Activated CD8-positive, alpha-beta memory T cell treated with anti-CD3 and anti-CD28 coated beads for 48 hours (primary cell): ENCODE measurements around the gene GDF7.

Source experiments
- DNase-seq, 3 experiments: peaks; one replicate each; pipeline ENCODE4 v3.0.0-alpha.2; 2020; ENCODE audit warnings: low read depth in 2 of 3, low spot score in 2 of 3

Gene GDF7

DNA sequence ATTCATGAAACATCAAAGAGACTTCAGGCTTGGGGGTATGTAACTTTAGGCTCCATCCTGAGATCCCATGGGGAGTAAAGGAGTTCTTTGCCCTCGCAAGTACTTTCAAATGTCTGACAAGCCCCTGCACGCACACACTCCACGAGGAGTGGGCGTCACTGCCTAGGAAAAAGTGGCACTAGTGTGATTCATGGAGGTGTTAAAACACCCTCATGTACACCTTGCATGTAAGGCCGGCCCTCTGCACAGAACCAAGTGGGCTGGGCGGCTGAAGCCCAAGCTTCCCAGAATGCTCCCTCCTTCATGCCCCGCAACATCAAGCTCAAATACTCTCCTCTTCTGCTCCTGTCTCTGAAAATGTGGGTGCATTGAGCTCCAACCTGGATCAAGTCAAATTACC lies 23.9 kb upstream of the GDF7 start:
- DNase-seq: no peak

DNA sequence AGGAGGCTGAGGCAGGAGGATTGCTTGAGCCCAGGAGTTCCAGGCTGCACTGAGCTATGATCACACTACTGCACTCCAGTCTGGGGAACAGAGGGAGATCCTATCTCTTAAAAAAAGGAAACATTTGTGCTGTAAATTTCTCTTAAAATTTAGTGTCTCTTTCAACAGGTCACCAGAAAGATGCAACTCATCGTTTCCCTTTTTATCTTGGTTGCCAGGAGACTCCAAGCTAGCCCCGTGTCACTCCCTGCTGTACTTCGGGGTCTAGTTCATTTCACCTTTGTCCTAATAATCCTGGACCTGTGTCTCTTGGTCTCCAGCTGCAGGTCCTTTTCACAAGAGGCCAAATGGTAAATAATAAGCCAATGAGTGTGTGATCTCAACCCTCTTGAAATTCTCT lies 23.1 kb upstream of the GDF7 start:
- DNase-seq: no peak

DNA sequence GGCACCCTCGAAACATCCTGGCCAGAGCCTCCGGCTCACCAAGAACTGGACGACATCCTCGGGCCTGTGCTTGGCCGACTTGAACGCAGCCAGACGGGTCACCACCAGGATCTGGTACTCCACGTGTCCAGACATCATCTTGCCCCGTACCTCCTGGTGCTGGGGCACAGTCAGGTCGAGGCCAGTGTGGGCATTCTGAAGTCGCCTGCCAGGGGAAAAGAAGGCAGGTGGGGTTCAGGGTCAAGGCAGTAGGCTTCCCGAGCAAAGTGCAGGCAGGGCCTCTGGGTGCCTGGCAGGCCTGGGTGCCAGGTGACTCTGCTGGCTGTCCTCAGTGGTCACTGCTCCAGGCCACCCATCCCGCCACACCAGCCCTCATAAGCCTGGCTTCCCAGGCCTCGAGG lies 21.6 kb upstream of the GDF7 start:
- DNase-seq: no peak

DNA sequence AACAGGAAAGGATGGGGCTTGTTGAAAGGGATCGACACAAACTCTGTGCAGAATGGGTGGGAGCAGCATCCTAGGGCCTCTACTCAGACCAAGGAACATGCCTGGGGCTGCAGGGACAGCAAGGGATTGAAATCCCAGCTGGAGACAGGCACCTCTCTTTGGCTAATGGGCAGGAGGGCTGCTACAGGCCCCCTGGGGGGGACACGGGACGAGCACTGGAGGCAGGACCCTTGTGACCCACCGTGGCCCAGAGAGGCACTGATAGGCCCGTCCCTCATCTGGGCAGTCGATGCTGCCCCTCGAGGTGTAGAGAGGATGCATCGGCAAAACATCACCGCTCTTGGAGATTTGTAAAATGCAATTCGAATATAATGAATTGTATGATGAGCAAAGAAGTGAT lies 21.2 kb upstream of the GDF7 start:
- no peak for DNase-seq

DNA sequence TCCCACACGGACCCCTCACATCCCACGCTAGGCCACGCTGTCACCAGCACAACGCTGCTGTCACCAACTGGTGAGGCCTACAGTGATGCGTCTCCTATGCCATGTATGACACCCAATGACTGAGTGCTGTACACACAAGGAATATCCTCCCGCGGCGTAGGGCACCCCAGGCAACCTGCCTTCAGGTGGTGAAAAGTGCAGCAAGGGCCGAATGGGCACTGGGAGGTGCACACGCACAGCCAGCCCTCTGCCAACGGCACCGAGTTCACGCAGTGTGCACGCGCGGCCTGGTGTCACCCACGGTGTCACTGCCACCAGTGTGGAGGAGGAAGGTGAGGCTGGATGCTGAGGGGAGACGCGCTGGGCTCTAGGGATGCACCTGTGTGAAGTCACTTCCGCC lies 20.5 kb upstream of the GDF7 start:
- no peak for DNase-seq

DNA sequence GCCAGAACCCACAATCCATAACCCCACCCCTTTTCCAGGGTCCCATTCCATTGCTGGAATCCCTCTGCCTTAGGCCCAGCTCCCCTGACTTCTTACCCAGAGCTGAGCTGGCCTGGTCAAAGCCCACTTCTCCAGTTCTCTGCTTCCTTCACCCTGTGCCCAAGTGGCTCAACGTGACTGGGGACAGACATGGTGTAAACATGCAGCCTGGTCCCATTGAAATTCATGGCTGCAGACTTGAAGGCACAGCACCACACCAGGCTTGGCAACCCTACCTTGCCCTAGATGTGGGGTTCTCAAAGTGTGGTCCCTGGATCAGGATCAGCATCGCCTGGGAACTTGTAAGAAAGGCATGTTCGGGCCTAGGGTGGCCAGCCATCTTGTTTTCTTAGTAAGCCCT lies 19.7 kb upstream of the GDF7 start:
- DNase-seq: no peak

DNA sequence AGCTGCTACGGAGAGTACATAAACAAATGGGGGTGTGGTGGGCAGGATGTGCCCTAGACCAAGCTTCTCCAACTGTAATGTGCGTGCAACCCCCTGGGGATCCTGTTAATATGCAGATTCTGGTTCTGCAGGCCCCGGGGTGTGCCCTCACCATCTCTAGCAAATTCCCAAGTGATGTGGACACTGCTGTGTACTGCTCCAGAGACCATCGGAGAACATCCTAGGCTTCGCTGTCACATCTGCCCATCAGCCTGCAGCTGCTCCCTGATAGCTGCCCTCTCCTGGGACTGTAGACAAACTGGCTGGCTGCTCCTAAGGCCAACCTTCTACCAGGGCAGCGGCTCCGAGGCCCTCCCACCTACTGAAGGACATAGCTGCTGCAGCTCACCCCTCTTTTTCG lies 19.2 kb upstream of the GDF7 start:
- no peak for DNase-seq

DNA sequence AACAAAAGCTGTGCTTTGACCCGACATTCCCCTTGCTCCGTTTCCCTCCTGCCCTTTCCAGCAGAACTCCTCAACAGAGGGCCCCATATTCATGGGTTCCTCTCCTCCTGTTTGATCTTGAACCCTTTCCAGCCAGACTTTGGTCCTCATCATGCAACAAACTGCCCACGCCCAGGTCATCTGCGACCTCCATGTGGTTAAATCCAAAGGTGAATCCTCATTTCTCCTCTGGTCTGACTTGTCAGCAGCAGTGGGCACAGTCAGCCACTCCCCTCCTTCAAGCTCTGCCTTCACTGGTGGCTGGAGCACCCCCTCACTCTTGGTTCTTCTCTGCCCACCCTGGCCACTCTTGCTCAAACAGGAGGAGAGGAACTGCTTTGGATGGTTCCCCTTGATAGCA lies 18.7 kb upstream of the GDF7 start:
- DNase-seq: no peak

DNA sequence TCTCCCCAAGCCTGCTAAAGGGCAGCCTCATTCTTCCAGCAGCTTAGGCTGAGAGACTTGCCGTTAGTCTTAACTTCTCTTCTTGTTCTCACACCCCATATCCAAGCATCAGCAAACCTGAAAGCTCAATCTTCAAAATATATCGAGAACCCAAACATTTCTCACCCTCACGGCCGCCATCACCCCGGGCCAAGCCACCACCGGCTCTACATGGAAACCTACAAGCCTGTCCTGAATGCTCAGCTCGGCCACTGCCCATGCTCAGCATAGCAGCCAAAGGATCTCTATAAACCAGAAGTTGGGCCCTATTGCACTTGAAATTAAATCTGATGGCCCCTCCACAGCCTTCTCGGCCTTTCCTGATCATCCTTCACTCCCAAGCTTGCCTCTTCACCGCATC lies 18.1 kb upstream of the GDF7 start:
- no peak for DNase-seq

DNA sequence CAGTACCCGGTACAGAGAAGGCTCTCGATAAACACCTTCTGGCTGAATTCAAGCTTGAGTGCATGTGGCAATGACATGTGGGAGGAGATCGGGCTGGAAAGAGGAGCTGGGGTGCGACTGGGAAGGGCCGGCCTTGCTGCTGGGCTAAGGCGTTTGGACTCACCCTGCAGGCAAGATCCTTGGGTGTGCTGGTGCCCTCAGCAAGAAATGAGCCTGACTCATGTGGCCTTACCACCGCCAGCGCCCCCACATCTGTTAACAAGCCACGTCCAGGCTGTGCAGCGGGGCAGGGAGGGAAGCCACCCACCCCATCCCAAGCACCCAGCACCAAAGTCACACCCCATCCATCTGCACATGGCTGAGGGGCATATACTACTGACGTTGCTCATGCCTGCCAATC lies 17.4 kb upstream of the GDF7 start:
- no peak for DNase-seq

DNA sequence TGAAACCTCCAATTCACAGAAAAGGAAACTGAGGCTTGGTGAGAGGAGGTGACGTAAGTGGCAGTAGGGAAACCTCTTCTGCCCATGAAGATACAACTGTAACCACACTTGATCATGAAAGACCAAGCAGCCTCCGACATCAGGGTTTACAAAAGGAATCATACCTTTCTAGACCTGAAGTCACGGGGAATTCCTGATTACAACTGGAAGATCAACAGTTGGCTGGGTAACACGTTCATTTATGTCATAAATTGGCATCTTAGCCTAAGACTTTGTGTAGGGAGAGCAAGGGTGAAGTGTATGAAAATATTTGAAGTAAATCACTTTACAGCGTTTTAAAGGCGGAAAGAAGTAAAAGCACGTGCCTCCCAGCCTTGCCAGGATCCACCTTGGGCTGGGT lies 17.0 kb upstream of the GDF7 start:
- DNase-seq: no peak

DNA sequence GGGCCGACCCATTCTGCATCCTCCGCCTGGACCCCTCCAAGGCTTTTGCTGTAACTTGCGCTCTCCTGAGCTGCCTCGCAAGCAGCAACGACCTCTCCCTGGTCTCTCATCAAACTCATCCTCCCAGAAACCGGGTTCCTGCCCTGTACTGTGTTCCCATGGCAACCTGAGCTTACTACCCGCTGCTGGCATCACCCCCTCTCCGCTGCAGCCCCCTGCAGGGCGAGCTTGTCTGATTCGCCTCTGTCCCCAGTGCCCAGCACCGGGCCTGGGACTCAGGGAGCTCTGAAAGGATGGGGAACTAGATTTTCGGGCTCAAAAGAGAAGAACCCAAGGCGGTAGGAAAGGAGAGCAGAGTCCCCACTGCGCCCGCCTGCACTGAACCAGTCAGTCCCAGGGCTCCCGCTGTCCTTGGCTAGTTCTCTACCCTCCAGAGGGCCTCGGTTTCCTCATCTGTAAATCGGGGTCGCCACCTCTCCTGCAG lies 16.5 kb upstream of the GDF7 start:
- peak in 1 of 3 experiments; percentile 22 for DNase-seq

DNA sequence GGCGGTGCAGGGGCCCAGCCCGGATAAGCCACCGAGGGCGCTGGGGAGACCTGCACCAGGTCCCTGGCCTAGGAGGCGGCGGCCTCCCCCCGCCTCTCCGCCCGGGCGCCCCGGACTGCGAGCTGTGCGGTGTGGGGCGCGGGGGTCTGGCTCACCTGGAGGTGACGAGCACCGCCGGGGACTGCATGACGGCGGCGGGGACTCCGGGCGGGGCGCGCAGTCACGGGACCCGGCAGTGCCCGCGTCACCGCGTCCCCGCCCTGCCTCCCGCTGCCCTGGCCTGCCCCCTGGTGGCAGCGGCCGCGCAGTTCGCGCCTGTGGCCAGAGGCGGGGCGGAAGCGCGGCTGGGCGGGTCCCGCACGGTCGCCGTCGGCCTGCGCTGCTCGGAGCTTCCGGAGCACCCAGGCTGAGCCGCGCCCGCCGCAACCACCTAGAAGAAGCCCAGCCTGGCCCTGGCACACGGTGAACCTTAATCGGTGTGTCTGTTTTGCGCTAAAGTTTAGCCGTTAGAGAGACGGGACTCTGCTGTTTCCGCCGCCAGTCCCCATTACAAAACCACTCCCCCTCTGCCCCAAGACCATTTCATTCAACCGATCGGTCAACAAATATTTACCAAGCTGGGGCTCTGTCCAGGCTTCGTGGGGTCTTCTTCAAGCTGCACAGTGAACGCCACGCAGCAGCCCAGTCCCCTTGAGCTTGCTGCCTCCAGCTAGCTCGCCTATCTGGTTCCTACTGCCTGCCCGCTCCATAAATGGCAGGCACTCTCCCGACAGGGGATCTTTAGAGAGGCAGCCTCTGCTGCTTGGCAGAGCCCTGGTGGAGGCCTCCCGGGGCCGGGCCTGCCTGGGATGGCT lies 15.8 kb upstream of the GDF7 start, which contains the start of gene HS1BP3:
Gene HS1BP3 (minus strand): TSS at position 222 of the 854 bp plus-strand sequence. CDS start 35 bp downstream, at position 187.
- DNase-seq: peak; percentile 61 to 85 (median 74)

DNA sequence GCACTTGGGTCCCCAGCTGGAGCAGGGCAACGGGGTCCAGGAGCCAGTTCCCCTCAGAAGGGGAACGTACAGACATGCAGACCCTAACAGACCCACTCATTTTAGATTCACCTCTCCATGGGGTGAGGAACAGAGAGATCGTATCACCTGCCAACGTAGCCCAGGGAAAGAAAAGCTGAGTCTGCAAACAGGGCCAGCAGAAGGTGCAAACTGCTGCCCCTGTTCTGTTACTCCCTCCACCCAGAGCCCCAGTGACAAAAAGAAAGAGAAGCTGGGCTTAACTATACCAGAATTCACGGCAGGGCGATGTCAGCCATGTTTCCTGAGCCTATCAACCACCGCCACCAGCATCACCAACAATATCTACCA lies 15.2 kb upstream of the GDF7 start:
- no peak for DNase-seq

DNA sequence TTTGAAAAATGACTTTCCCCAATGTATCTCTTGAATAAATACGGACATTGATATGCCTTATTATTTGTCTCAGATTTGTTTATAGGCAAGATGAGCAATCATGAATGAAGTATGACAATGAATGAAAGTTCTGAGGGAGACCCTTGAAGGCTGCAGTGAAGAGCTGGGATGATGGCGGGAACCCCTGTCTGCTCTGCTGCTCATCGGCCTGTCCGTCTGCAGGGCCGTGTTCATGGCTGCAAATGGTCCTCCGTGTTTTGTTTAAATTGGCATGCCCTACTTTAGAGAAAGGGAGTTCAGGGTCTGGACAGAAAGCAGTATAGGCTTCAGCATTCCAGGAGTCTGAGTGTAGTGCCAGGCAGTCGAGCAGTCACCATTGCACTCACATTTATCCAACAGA lies 14.8 kb upstream of the GDF7 start:
- DNase-seq: no peak

DNA sequence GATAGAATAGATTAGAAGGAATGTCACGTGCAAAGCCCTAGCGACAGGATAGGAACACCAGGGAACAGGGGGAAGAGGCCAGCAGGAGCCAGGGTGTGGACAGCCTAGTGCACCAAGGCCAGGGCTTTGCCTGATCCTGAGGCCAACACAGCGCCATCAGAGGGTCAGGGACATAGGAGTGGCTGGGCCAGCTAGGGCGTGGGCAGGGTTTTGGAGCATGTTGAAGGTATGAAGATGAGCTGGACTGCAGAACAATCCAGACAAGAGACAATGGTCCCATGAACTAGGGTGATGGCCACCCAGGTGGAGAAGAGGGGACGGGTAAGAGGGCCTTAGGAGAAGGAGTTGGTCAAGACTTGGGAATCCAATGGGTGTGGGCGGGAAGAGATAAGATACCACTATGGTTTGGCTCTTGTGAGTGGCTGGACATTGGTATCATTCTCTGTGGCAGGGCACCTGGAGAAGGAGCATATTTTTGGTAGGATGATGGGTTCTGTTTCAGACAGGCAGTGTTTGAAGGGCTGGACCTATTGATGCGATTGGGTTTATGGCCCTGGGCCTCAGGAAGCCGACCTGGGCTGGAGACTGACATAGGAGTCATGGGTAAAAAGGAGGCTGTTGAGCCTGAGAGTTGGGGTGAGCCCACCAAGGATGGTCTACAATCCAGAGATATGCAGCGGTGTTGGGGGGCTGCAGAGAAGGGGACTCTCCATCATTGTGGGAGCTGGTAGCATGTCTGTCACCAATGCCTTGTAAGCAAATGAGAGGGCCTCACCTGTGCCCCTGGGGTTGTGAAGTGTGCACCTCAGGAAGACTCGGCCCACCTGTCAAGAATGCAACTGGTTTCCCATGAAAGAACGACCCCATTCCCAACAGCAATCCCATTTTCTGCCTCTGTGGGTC lies 14.0 kb upstream of the GDF7 start:
- no peak for DNase-seq

DNA sequence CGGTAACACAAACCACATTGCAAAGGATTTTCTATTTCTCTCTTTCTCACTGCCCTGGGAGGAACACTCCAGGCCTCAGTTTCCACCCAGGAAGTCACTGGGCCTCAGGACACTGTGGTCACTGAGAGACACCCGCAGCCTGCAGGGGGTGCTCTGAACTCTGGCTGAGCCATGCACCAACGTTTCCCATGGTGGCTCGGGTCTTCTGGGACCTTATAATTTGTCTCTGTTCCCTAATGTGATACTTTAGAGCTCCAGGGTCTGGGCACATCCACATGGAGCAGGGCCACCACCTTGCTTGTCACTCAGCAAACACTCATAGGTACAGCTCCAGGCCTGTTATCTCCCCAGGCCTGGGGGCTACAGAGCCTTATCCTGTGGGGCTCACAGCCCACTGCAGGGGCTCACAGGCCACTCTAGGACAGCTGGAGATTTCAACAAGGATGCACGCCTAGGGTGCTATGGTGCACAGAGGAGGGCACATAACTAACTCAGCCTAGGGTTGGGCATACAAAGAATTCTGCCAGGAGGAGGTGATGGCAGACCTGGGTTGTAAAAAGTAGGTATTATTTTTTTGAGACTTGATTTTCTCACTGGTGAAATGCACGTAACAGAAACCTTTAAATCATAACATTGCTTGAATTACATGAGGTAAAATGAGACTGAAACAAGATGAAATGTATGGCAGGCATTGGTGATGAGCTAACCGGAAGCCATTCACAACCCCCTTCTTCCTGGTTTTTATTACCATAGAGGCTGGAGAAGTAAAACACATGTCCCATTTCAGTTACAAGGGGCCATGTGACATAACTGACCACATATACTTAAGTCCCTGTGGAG lies 13.0 kb upstream of the GDF7 start:
- no peak for DNase-seq

DNA sequence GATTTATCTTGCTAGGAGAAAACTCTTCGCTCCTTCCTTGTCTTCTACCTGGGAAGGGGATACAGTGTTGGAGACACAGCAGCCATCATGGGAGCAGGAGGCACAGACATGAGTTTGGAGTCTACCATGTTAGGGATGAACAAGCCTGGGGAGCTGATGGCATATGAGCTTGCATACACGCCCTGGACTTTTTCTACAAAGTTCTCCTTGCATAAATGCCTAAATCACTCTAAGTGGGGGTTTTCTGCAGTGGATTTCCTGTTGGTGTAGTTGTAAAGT lies 12.5 kb upstream of the GDF7 start:
- no peak for DNase-seq

DNA sequence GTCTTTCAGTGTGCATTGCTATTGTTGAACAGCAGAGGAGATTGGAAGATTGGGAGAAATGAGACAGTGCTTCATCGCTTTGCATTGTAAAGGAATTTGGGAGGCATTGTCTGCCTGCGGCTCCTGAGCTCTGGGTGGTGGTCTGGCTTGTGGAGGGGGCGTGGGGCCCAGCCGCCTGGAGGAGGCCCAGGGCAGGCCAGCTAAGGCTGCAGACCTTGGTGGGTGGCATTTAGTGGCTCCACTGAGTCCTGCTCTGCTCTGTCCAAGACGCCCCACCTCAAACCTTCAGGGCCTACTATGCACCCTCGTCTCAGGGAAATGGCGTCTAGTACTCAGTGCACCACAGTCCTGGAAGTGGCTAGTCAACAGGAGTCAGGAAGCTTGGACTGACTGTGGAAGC lies 10.4 kb upstream of the GDF7 start:
- DNase-seq: no peak

DNA sequence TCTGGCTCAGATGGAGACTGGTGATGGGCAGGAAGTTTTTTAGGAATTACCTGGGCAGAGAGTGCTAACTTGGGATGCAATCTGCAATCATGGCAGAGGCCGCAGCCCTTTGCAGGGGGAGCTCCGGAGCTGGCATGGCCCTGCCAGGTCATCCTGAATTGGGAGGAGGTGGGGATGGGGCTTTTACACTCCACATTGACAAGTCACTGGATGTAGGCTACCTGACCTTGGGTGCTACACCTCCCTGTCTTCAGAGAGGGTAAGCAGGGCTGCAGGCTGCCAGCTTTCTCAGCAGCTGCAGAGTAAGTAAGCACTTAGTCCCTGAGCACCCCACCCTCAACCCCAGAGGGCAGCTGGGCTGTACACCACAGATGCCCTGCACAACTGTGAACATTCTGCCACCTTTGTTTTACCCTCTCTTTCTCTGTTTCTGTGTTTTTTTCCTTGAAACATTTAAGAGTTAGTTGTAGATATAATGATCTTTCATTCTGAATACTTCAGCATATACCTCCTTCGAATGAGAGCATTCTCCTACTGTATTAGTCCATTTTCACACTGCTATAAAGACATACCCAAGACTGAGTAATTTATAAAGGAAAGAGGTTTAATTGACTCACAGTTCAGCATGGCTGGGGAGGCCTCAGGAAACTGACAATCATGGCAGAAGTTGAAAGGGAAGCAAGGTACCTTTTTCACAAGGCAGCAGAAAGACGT lies 9.3 kb upstream of the GDF7 start:
- no peak for DNase-seq
